ENCODE results near the gene PCNA. TPM values are rescaled to one million over a fixed set of nuclear protein-coding genes. Genes with fewer than 3 reads are reported as not detected.

PCNA gene
- total and polyA plus RNA-seq, 8 donors: 0.87 to 82.3 (median 65.8) TPM

GRCh38 chr20:5140195-5140594 is 20.4 kb upstream of the PCNA start:
- H3K4me1 ChIP-seq: peaks cover 24 to 77% (median 51%) of the 10 kb centered on the region in 4 donors
- TF ChIP-seq EP300 (IDR thresholded peaks at IDR 0.05) (no peak), POLR2AphosphoS5 (IDR thresholded peaks at IDR 0.05) (no peak), POLR2A (IDR thresholded peaks at IDR 0.05) (no peak)
- TF ChIP-seq, protein P1, sequence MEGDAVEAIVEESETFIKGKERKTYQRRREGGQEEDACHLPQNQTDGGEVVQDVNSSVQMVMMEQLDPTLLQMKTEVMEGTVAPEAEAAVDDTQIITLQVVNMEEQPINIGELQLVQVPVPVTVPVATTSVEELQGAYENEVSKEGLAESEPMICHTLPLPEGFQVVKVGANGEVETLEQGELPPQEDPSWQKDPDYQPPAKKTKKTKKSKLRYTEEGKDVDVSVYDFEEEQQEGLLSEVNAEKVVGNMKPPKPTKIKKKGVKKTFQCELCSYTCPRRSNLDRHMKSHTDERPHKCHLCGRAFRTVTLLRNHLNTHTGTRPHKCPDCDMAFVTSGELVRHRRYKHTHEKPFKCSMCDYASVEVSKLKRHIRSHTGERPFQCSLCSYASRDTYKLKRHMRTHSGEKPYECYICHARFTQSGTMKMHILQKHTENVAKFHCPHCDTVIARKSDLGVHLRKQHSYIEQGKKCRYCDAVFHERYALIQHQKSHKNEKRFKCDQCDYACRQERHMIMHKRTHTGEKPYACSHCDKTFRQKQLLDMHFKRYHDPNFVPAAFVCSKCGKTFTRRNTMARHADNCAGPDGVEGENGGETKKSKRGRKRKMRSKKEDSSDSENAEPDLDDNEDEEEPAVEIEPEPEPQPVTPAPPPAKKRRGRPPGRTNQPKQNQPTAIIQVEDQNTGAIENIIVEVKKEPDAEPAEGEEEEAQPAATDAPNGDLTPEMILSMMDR (IDR thresholded peaks at IDR 0.05): no peak
- no peak overlapping the region for H3K27ac ChIP-seq
- H3K27me3 ChIP-seq: no peaks in the 10 kb centered on the region
- H3K4me3 ChIP-seq: no peak overlapping the region
- H3K36me3 ChIP-seq: no peaks in the 10 kb centered on the region
- no peak for DNase-seq
- H3K9me3 ChIP-seq: no peaks in the 10 kb centered on the region
- intact Hi-C loops (cut with DNase I; ENCODE audit: low total_unique reads): no loop called here

- intact Hi-C loops (cut with DNase I; ENCODE audit: low total_unique reads): no loop called here
- 68 to 72% (median 71%) methylated on average over 4 of the region's 4 CpGs for WGBS, 5 donors
- Histone ChIP-seq H3K27ac (peak overlapping the region in 2 of 5 donors; percentile 51 to 57), H3K27me3 (no peaks in the 10 kb centered on the region), H3K36me3 (no peaks in the 10 kb centered on the region), H3K4me3 (no peak overlapping the region), H3K4me1 (peaks cover 15 to 62% (median 45%) of the 10 kb centered on the region in 4 donors), H3K9me3 (no peaks in the 10 kb centered on the region)
- no peak for DNase-seq
- TF ChIP-seq, protein P1 (IDR thresholded peaks at IDR 0.05): no peak
- TF ChIP-seq EP300 (IDR thresholded peaks at IDR 0.05) (no peak), POLR2AphosphoS5 (IDR thresholded peaks at IDR 0.05) (no peak), POLR2A (IDR thresholded peaks at IDR 0.05) (no peak)
Measured at GRCh38 chr20:5136096-5136495, 16.3 kb upstream of the PCNA start.

DNA sequence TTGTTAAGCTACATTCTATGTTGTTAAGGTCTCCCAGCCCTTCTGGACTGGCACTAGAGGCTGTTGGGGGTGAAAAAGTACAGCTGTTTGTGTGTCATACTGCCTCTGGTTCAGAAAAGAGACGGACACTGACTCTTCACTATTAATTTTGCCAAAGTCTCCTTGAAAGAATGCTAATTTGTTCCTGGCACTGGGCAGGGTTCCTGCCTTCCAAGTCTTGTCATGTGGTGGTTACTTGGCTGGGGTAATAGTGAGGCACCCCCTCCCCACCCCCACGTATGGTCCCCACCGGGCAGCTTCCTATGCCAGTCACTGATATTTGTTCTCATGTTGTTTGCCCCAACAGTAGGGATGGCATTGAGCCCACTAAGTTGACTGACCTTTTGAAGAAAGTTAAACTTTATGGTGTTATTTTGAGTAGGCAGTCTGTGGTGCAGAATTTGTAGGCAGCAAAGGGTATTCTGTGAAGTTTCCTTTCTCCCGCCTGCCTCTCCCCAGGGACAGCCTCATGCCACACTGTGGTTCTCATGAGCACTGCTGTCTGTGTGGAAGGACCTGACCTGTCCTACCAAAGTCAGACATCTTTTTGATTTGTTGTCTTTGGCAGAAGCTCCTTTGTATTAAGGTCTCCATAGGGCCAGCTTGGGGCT is 15.7 kb upstream of the PCNA start:
- Histone ChIP-seq H3K27me3 (no peaks in the 10 kb centered on the region), H3K4me3 (no peak overlapping the region), H3K4me1 (peaks cover 12 to 62% (median 43%) of the 10 kb centered on the region in 4 donors), H3K36me3 (no peaks in the 10 kb centered on the region), H3K27ac (peak overlapping the region in 2 of 5 donors; percentile 51 to 57), H3K9me3 (no peaks in the 10 kb centered on the region)
- TF ChIP-seq POLR2AphosphoS5 (IDR thresholded peaks at IDR 0.05): no peak
- no peak for TF ChIP-seq EP300 (IDR thresholded peaks at IDR 0.05)
- no peak for DNase-seq
- WGBS, 5 donors: 40 to 59% (median 45%) methylated on average over 4 of the region's 4 CpGs
- intact Hi-C loops (cut with DNase I; ENCODE audit: low total_unique reads): no loop called here

DNA sequence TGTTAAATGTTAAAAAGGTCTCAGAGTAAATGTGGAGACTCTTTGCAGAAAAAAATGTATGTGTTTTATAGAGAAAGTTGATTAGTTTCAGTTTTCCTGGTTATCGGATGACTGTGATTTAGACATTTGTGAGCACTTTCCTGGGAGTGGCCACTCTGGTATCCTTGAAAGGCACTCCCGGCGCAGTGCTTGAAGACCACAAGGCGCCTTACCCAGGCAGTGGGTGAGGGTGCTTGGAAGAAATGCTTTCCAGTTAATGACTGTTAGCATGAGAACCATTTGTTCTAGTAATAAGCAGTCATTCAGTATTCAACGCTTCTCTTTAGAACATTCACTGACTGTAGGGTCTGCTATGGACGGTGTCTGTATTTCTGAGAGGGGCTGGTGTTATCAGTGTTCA is 14.2 kb upstream of the PCNA start:
- Histone ChIP-seq H3K27me3 (no peaks in the 10 kb centered on the region), H3K36me3 (no peaks in the 10 kb centered on the region), H3K4me1 (peaks cover 12 to 69% (median 41%) of the 10 kb centered on the region in 4 donors), H3K9me3 (no peaks in the 10 kb centered on the region), H3K27ac (no peak overlapping the region), H3K4me3 (no peak overlapping the region)
- TF ChIP-seq EP300 (IDR thresholded peaks at IDR 0.05) (no peak), POLR2A (IDR thresholded peaks at IDR 0.05) (no peak), POLR2AphosphoS5 (IDR thresholded peaks at IDR 0.05) (no peak)
- TF ChIP-seq, protein P1 (IDR thresholded peaks at IDR 0.05): no peak
- intact Hi-C loops (cut with DNase I; ENCODE audit: low total_unique reads): no loop called here
- 90 to 94% (median 92%) methylated on average over 6 of the region's 6 CpGs for WGBS, 5 donors
- no peak for DNase-seq

- DNase-seq: no peak
- Histone ChIP-seq H3K27me3 (no peaks in the 10 kb centered on the region), H3K4me1 (peaks cover 21 to 76% (median 49%) of the 10 kb centered on the region in 4 donors), H3K27ac (peak overlapping the region in 3 of 5 donors; percentile 51 to 76 (median 66)), H3K4me3 (no peak overlapping the region), H3K36me3 (no peaks in the 10 kb centered on the region), H3K9me3 (no peaks in the 10 kb centered on the region)
- intact Hi-C loops (cut with DNase I; ENCODE audit: low total_unique reads): no loop called here
- WGBS, 5 donors: 76 to 91% (median 83%) methylated on average over 5 of the region's 5 CpGs
- TF ChIP-seq EP300 (IDR thresholded peaks at IDR 0.05): no peak
- TF ChIP-seq, protein P1 (IDR thresholded peaks at IDR 0.05): no peak
- TF ChIP-seq POLR2AphosphoS5 (IDR thresholded peaks at IDR 0.05): no peak
- TF ChIP-seq POLR2A (IDR thresholded peaks at IDR 0.05): no peak
Measured at GRCh38 chr20:5131502-5131901, 11.7 kb upstream of the PCNA start.

Measured in stomach (tissue), 9 donors.